ENCODE results near the gene HMGXB4. TPM values are rescaled to one million over a fixed set of nuclear protein-coding genes. Genes with fewer than 3 reads are reported as not detected.
A peak's percentile ranks its signal among the peaks of the same experiment; 100 is the strongest.

HMGXB4 gene
- total and polyA plus RNA-seq, 2 of the 13 experiments (the other 11 are each of a cell fraction or from before 2014, with no cell fraction given): 13.9 to 16.3 TPM

- TF ChIP-seq ZNF281 (CRISPR knock-in tag; IDR thresholded peaks at IDR 0.05; ENCODE audit: borderline replicate concordance): peak; percentile 68; the same call in 1 of the 2 replicates
- no peak for TF ChIP-seq SNRNP70 (IDR thresholded peaks at IDR 0.05; ENCODE audit: low read depth, low read length)
- TF ChIP-seq ZNF761 (CRISPR knock-in tag; conservative IDR thresholded peaks at IDR 0.05): no peak
- TF ChIP-seq TBL1XR1 (IDR thresholded peaks at IDR 0.05; ENCODE audit: borderline replicate concordance, low read length, partially characterized antibody): peak; percentile 29
- TF ChIP-seq MBD4 (IDR thresholded peaks at IDR 0.05; ENCODE audit: borderline replicate concordance, low read length): no peak
- TF ChIP-seq ATF5 (CRISPR knock-in tag; IDR thresholded peaks at IDR 0.05; ENCODE audit: low read depth): no peak
- no peak for TF ChIP-seq RBM39 (IDR thresholded peaks at IDR 0.05; ENCODE audit: low read depth, low read length, poor library complexity, severe bottlenecking)
- TF ChIP-seq TOE1 (CRISPR knock-in tag; IDR thresholded peaks at IDR 0.05): no peak
- TF ChIP-seq RERE (CRISPR knock-in tag; IDR thresholded peaks at IDR 0.05; ENCODE audit: low read depth): no peak; the same call in 1 of the 2 replicates
- no peak for TF ChIP-seq FLYWCH1 (CRISPR knock-in tag; IDR thresholded peaks at IDR 0.05)
- no peak for TF ChIP-seq ETV6 (CRISPR knock-in tag; conservative IDR thresholded peaks at IDR 0.05)
- no peak for TF ChIP-seq ZSCAN12 (CRISPR knock-in tag; IDR thresholded peaks at IDR 0.05)
- no peak for TF ChIP-seq ZNF296 (CRISPR knock-in tag; conservative IDR thresholded peaks at IDR 0.05)
- no peak for TF ChIP-seq ZNF280B (CRISPR knock-in tag; IDR thresholded peaks at IDR 0.05; ENCODE audit: borderline replicate concordance)
- TF ChIP-seq ZNF280D (CRISPR knock-in tag; IDR thresholded peaks at IDR 0.05): no peak
These were observed 44.1 kb downstream of the HMGXB4 start (continued) for GRCh38 chr22:35301372-35301874.

All from HepG2 (cell line).